ENCODE data around the gene SERPINA5.

Gene SERPINA5

DNA sequence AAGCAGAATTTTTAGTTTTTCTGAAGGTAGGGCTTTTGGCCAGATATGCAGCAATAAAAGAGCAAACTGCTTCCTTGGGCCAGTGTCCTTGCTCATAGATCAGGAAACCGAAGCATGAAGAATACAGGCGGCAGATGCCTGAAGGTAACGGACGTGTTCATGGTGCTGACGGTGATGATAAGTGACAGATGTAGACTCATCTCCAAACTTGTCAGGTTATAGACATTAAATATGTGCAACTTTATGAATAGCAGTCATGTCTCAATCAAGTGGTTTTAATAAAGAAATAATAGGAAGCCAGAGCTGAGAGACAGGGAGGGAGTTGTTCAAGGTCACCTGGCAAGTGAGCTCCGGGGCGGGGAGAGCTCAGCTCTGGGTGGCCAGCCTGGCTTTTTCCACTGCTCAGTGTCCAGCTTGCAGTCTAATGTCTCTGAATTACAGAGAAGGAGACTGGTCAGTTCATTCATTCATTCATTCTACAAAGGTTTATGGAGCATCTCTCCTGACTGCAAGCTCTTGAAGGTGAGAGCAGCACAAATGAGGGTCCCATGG lies 1.0 kb downstream of the SERPINA5 start:
- no peaks in the 10 kb centered on the region for H3K9me3 ChIP-seq (ENCODE audit: control insufficient read depth, insufficient read depth, low read depth, low read length)
- H3K4me1 ChIP-seq (ENCODE audit: control insufficient read depth, insufficient read depth, low read length) = no peaks in the 10 kb centered on the region
- ChIA-PET POLR2A (no interaction called here), CTCF (interaction anchor here (0.7 kb wide), 1 partner anchor 185 kb away, joined by 3 read pairs; no protein-coding TSS in a partner anchor)
- H3K4me3 ChIP-seq (ENCODE audit: low read depth, low read length) = no peak overlapping the region
- H3K27ac ChIP-seq (ENCODE audit: extremely low read depth, low read depth, low read length) = no peak overlapping the region
- TF ChIP-seq TRIM28 (IDR thresholded peaks at IDR 0.05; ENCODE audit: borderline replicate concordance, low read length) (no peak), ZNF548 (tag by site-specific recombination; IDR thresholded peaks at IDR 0.05) (no peak), HOXD13 (CRISPR knock-in tag; IDR thresholded peaks at IDR 0.05; ENCODE audit: borderline replicate concordance) (no peak), ZNF121 (tag by site-specific recombination; IDR thresholded peaks at IDR 0.05) (no peak), ZNF785 (tag by site-specific recombination; IDR thresholded peaks at IDR 0.05) (no peak), REPIN1 (tag by site-specific recombination; IDR thresholded peaks at IDR 0.05; ENCODE audit: low read depth) (no peak), ZNF169 (tag by site-specific recombination; IDR thresholded peaks at IDR 0.05) (no peak), GLIS1 (tag by site-specific recombination; IDR thresholded peaks at IDR 0.05) (no peak), ZBTB21 (tag by site-specific recombination; IDR thresholded peaks at IDR 0.05) (no peak), ZBTB7A (tag by site-specific recombination; IDR thresholded peaks at IDR 0.05; ENCODE audit: low read depth) (no peak), ZNF10 (tag by site-specific recombination; IDR thresholded peaks at IDR 0.05) (no peak), ZFP37 (tag by site-specific recombination; IDR thresholded peaks at IDR 0.05) (no peak), ZNF366 (tag by site-specific recombination; conservative IDR thresholded peaks at IDR 0.05) (no peak), ZNF114 (tag by site-specific recombination; IDR thresholded peaks at IDR 0.05) (no peak), ZBTB17 (tag by site-specific recombination; IDR thresholded peaks at IDR 0.05) (no peak), ZFP3 (tag by site-specific recombination; IDR thresholded peaks at IDR 0.05; ENCODE audit: low read depth) (no peak), ZNF701 (tag by site-specific recombination; IDR thresholded peaks at IDR 0.05) (no peak)
- TF ChIP-seq, protein P1, sequence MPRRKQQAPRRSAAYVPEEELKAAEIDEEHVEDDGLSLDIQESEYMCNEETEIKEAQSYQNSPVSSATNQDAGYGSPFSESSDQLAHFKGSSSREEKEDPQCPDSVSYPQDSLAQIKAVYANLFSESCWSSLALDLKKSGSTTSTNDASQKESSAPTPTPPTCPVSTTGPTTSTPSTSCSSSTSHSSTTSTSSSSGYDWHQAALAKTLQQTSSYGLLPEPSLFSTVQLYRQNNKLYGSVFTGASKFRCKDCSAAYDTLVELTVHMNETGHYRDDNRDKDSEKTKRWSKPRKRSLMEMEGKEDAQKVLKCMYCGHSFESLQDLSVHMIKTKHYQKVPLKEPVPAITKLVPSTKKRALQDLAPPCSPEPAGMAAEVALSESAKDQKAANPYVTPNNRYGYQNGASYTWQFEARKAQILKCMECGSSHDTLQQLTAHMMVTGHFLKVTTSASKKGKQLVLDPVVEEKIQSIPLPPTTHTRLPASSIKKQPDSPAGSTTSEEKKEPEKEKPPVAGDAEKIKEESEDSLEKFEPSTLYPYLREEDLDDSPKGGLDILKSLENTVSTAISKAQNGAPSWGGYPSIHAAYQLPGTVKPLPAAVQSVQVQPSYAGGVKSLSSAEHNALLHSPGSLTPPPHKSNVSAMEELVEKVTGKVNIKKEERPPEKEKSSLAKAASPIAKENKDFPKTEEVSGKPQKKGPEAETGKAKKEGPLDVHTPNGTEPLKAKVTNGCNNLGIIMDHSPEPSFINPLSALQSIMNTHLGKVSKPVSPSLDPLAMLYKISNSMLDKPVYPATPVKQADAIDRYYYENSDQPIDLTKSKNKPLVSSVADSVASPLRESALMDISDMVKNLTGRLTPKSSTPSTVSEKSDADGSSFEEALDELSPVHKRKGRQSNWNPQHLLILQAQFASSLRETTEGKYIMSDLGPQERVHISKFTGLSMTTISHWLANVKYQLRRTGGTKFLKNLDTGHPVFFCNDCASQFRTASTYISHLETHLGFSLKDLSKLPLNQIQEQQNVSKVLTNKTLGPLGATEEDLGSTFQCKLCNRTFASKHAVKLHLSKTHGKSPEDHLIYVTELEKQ (tag by site-specific recombination; IDR thresholded peaks at IDR 0.05; ENCODE audit: borderline replicate concordance) = no peak
- TF ChIP-seq, protein P2, sequence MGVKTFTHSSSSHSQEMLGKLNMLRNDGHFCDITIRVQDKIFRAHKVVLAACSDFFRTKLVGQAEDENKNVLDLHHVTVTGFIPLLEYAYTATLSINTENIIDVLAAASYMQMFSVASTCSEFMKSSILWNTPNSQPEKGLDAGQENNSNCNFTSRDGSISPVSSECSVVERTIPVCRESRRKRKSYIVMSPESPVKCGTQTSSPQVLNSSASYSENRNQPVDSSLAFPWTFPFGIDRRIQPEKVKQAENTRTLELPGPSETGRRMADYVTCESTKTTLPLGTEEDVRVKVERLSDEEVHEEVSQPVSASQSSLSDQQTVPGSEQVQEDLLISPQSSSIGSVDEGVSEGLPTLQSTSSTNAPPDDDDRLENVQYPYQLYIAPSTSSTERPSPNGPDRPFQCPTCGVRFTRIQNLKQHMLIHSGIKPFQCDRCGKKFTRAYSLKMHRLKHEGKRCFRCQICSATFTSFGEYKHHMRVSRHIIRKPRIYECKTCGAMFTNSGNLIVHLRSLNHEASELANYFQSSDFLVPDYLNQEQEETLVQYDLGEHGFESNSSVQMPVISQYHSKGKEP (tag by site-specific recombination; IDR thresholded peaks at IDR 0.05) = no peak
- TF ChIP-seq, protein P3, sequence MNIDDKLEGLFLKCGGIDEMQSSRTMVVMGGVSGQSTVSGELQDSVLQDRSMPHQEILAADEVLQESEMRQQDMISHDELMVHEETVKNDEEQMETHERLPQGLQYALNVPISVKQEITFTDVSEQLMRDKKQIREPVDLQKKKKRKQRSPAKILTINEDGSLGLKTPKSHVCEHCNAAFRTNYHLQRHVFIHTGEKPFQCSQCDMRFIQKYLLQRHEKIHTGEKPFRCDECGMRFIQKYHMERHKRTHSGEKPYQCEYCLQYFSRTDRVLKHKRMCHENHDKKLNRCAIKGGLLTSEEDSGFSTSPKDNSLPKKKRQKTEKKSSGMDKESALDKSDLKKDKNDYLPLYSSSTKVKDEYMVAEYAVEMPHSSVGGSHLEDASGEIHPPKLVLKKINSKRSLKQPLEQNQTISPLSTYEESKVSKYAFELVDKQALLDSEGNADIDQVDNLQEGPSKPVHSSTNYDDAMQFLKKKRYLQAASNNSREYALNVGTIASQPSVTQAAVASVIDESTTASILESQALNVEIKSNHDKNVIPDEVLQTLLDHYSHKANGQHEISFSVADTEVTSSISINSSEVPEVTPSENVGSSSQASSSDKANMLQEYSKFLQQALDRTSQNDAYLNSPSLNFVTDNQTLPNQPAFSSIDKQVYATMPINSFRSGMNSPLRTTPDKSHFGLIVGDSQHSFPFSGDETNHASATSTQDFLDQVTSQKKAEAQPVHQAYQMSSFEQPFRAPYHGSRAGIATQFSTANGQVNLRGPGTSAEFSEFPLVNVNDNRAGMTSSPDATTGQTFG (tag by site-specific recombination; IDR thresholded peaks at IDR 0.05; ENCODE audit: borderline replicate concordance) = no peak
- no peaks in the 10 kb centered on the region for H3K36me3 ChIP-seq (ENCODE audit: control insufficient read depth in 2 of 2, insufficient read depth in 1 of 2, low read length in 2 of 2)

Measured in HEK293 (cell line).